A549 (cell line): ENCODE results near the gene KDM4B. TPM values are rescaled to one million over a fixed set of nuclear protein-coding genes. Genes with fewer than 3 reads are reported as not detected.
A peak's percentile ranks its signal among the peaks of the same experiment; 100 is the strongest.

Experiments
- ATAC-seq, 2 experiments: fragments of 200-7000 bp in 1 of 2; fragments of >200 bp in 1 of 2; cut with Nextera tagmentation in 1 of 2; cut with Tn5 transposase in 1 of 2; 3 replicates each; pipeline versions ENCODE4 v1.8.0 to v1.9.1; 2018 to 2020; ENCODE audit warnings: mild to moderate bottlenecking in 1 of 2, moderate library complexity in 1 of 2
- CTCF ChIA-PET: fragments of 300-600 bp; sonication (Branson Sonifier 250); formaldehyde crosslinking; extraction: SDS; loops from one replicate; lab custom pipeline; 2021; ENCODE audit warnings: antibody characterized with exemption, inconsistent platforms; lab: Yijun Ruan, JAX
- POLR2A ChIA-PET: fragments of 350-600 bp; formaldehyde crosslinking; extraction: SDS; loops from one replicate; lab custom pipeline; 2021; ENCODE audit warnings: antibody characterized with exemption, inconsistent platforms; lab: Yijun Ruan, JAX
- DNase-seq, 2 experiments: peaks; one replicate each; pipeline versions ENCODE4 v3.0.0 to v3.0.0-alpha.2; 2011 to 2016; ENCODE audit warnings: low read depth in 1 of 2, low spot score in 1 of 2
- FAIRE-seq: peaks from 2 replicates; lab custom pipeline; 2011; peaks lifted over from hg19 to GRCh38; lab: Jason Lieb, UNC
- H3K27ac ChIP-seq, 2 experiments: fragments of >200 bp; sonication (Bioruptor Twin); formaldehyde crosslinking; 3 replicates each; pipeline ENCODE4 v1.5.1; 2016 to 2017
- H3K4me1 ChIP-seq: fragments of >200 bp; sonication (Bioruptor Twin); formaldehyde crosslinking; 3 replicates; pipeline ENCODE4 v1.6.1; 2016
- H3K4me2 ChIP-seq: fragments of >200 bp; sonication (Bioruptor Twin); formaldehyde crosslinking; 3 replicates; pipeline ENCODE4 v1.6.1; 2016
- H3K4me3 ChIP-seq: fragments of >200 bp; sonication (Bioruptor Twin); formaldehyde crosslinking; 3 replicates; pipeline ENCODE4 v1.5.1; 2016
- H3K9me3 ChIP-seq: fragments of >200 bp; sonication (Bioruptor Twin); formaldehyde crosslinking; 3 replicates; pipeline ENCODE4 v1.6.1; 2016
- BHLHE40 ChIP-seq: IDR thresholded peaks from 2 replicates; pipeline ENCODE4 v1.6.1; 2012; ENCODE audit warnings: low read depth, low read length, inconsistent platforms
- EP300 ChIP-seq, 2 experiments: fragments of >200 bp; sonication (Bioruptor Twin); formaldehyde crosslinking; IDR thresholded peaks; 2 replicates in 1 of 2; 3 replicates in 1 of 2; pipeline ENCODE4 v1.6.1; 2016 to 2017
- FOSL2 ChIP-seq, 2 experiments: fragments of 450-650 bp in 1 of 2; fragments of >200 bp in 1 of 2; sonication (Bioruptor Twin) in 1 of 2; formaldehyde crosslinking; IDR thresholded peaks; 2 replicates each; pipeline versions ENCODE4 v1.5.0 to v1.6.1; 2016 to 2020; ENCODE audit warnings: mild to moderate bottlenecking in 1 of 2, moderate library complexity in 1 of 2
- HOXB13 ChIP-seq: fragments of 250-450 bp; sonication (Bioruptor Pico); IDR thresholded peaks from 2 replicates; pipeline ENCODE4 v1.5.0; 2020; ENCODE audit warnings: low read depth, mild to moderate bottlenecking, moderate library complexity
- JUN ChIP-seq, 2 experiments: fragments of >200 bp; sonication (Bioruptor Twin); formaldehyde crosslinking; IDR thresholded peaks; 2 replicates in 1 of 2; 3 replicates in 1 of 2; pipeline ENCODE4 v1.6.1; 2016 to 2017
- JUNB ChIP-seq: fragments of >200 bp; sonication (Bioruptor Twin); formaldehyde crosslinking; IDR thresholded peaks from 2 replicates; pipeline ENCODE4 v1.6.1; 2016
- MAZ ChIP-seq: fragments of 150-350 bp; IDR thresholded peaks from 2 replicates; pipeline ENCODE4 v1.6.1; 2014; ENCODE audit warnings: antibody characterized with exemption, low read depth, low read length, borderline replicate concordance
- NPAS2 ChIP-seq: fragments of 250-450 bp; sonication (Bioruptor Pico); IDR thresholded peaks from 2 replicates; pipeline ENCODE4 v1.8.0; 2022; ENCODE audit warnings: mild to moderate bottlenecking, moderate library complexity, borderline replicate concordance
- PHF8 ChIP-seq: fragments of 200-600 bp; sonication (generic); IDR thresholded peaks from 2 replicates; pipeline ENCODE4 v1.6.1; 2016; ENCODE audit warnings: low read depth, mild to moderate bottlenecking, antibody characterized with exemption, moderate library complexity, borderline replicate concordance
- POLR2A ChIP-seq: IDR thresholded peaks from 2 replicates; pipeline ENCODE4 v1.6.1; 2012; ENCODE audit warnings: mild to moderate bottlenecking, low read length
- RAD21 ChIP-seq, 2 experiments: fragments of >200 bp in 1 of 2; sonication (Bioruptor Twin) in 1 of 2; formaldehyde crosslinking in 1 of 2; IDR thresholded peaks in 1 of 2; conservative IDR thresholded peaks in 1 of 2; 2 replicates in 1 of 2; 3 replicates in 1 of 2; pipeline ENCODE4 v1.6.1; 2012 to 2018; ENCODE audit warnings: inconsistent platforms in 1 of 2
- RFX5 ChIP-seq: fragments of 450-650 bp; IDR thresholded peaks from 2 replicates; pipeline ENCODE4 v1.7.1; 2014; ENCODE audit warnings: antibody characterized with exemption, mild to moderate bottlenecking, moderate library complexity
- RNF2 ChIP-seq: fragments of 200-600 bp; sonication (generic); IDR thresholded peaks from 2 replicates; pipeline ENCODE4 v1.6.1; 2016; ENCODE audit warnings: low read depth, mild to moderate bottlenecking, antibody characterized with exemption, moderate library complexity, borderline replicate concordance
- SMC3 ChIP-seq: fragments of >200 bp; sonication (Bioruptor Twin); formaldehyde crosslinking; IDR thresholded peaks from 3 replicates; pipeline ENCODE4 v1.6.1; 2018; ENCODE audit warnings: inconsistent platforms
- SREBF2 ChIP-seq: fragments of 450-650 bp; IDR thresholded peaks from 2 replicates; pipeline ENCODE4 v1.6.1; 2014; ENCODE audit warnings: mild to moderate bottlenecking, moderate library complexity
- WGBS: methylation state at CpG from one replicate; pipeline ENCODE4 v1.1.6; 2017; ENCODE audit errors: missing lambda C conversion rate; 5-methylcytosine and 5-hydroxymethylcytosine counted together
- polyA plus RNA-seq, 4 experiments: library from polyadenylated mRNA; depleted of rRNA in 3 of 4; stranded (reverse); fragments of >200 nt; fragmentation: RNase III in 1 of 4; extraction: RNeasy Plus Mini Kit Qiagen cat#74134 plus additional on column Dnase treatment in 1 of 4; gene quantifications; 2 replicates in 3 of 4; 3 replicates in 1 of 4; pipeline ENCODE4 v1.2.3, GENCODE V29; 2011 to 2017
- TF ChIP-seq, protein P1 (sequence below): fragments of 250-450 bp; sonication (Bioruptor Pico); IDR thresholded peaks from 2 replicates; pipeline ENCODE4 v1.5.0; 2020; ENCODE audit warnings: low read depth, mild to moderate bottlenecking, moderate library complexity
- TF ChIP-seq, protein P2 (sequence below): fragments of 250-450 bp; sonication (Bioruptor Pico); IDR thresholded peaks from 2 replicates; pipeline ENCODE4 v1.5.0; 2021; ENCODE audit warnings: mild to moderate bottlenecking, moderate library complexity, borderline replicate concordance
- TF ChIP-seq, protein P3 (sequence below): IDR thresholded peaks from 2 replicates; pipeline ENCODE4 v1.6.1; 2012
- TF ChIP-seq, protein P4 (sequence below): fragments of >200 bp; sonication (Bioruptor Twin); formaldehyde crosslinking; IDR thresholded peaks from 3 replicates; pipeline ENCODE4 v1.5.1; 2016
- TF ChIP-seq, protein P5 (sequence below): fragments of 450-650 bp; IDR thresholded peaks from 2 replicates; pipeline ENCODE4 v1.6.1; 2014; ENCODE audit warnings: antibody characterized with exemption
- TF ChIP-seq, protein P6 (sequence below): fragments of >200 bp; sonication (Bioruptor Twin); formaldehyde crosslinking; IDR thresholded peaks from 3 replicates; pipeline ENCODE4 v1.6.1; 2016
- TF ChIP-seq, protein P7 (sequence below): IDR thresholded peaks from 2 replicates; pipeline ENCODE4 v1.6.1; 2012
- TF ChIP-seq, protein P8 (sequence below): IDR thresholded peaks from 2 replicates; pipeline ENCODE4 v1.6.1; 2012; ENCODE audit warnings: low read depth, borderline replicate concordance

Gene KDM4B
- polyA plus RNA-seq, 2 of the 4 experiments (the other 2 are of a cell fraction): 3.0 to 4.6 TPM

DNA sequence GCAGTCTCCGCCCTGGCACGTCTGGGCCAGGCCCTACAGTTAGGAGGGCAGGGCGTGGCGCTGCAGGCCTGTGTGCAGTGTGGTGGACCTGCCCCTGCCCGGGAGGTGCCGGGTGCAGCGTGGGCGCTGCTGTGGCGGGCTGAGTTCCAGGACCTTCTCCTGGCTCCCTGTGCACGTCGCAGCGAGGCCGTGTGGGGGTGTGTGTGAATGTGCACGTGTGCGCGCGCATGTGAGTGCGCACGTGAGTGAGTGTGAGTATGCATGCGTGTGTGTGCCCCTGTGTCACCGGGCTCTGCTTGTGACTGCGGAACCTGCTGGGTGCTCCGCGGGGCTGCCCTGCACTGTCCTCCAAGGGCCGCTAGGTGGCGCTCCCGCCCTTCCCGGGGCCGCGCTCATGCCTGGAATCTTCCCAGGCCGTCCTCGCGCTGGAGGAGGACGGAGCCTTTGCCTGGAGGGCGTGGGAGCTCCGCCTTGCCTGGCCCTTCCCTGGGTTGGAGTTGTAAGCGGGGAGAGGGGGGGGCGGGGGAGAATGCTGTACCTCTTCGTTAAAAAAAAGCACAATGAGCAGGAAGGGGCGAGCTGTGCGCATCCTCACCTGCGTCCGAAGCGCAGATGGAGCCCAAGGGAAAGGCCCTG, 79.3 kb downstream of the KDM4B start:
- peak overlapping the region; percentile 92 for H3K4me2 ChIP-seq
- peak; percentile 74 to 88 for ATAC-seq
- H3K27ac ChIP-seq: peak overlapping the region; percentile 94 to 98
- 0 out of 3 replicates have a peak overlapping the region, but pooled peaks have one; percentile 21 for H3K4me3 ChIP-seq
- 41% methylated on average over 6 of the region's 44 CpGs for WGBS
- peak; percentile 70 to 86 for DNase-seq
- TF ChIP-seq NPAS2 (CRISPR knock-in tag) (peak; percentile 84), MAZ (no peak), SMC3 (peak; percentile 76), FOSL2 (IDR thresholded peaks at IDR 0.05) (no peak), FOSL2 (CRISPR knock-in tag; IDR thresholded peaks at IDR 0.05) (no peak), EP300 (IDR thresholded peaks at IDR 0.05) (no peak), SREBF2 (no peak), PHF8 (no peak), HOXB13 (CRISPR knock-in tag) (peak; percentile 24; the same call in 1 of the 2 replicates), BHLHE40 (peak; percentile 89), RFX5 (no peak), POLR2A (no peak), JUNB (no peak), RNF2 (no peak), JUN (IDR thresholded peaks at IDR 0.05) (0 out of 5 replicates have a peak, but pooled peaks of 1 of the 2 experiments have one; percentile 11), RAD21 (conservative IDR thresholded peaks at IDR 0.05 in 1 of 2, IDR thresholded peaks at IDR 0.05 in 1 of 2) (peak; percentile 90 to 94)
- TF ChIP-seq, protein P1, sequence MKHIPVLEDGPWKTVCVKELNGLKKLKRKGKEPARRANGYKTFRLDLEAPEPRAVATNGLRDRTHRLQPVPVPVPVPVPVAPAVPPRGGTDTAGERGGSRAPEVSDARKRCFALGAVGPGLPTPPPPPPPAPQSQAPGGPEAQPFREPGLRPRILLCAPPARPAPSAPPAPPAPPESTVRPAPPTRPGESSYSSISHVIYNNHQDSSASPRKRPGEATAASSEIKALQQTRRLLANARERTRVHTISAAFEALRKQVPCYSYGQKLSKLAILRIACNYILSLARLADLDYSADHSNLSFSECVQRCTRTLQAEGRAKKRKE (CRISPR knock-in tag): 0 out of 2 replicates have a peak, but pooled peaks have one; percentile 20
- TF ChIP-seq, protein P2, sequence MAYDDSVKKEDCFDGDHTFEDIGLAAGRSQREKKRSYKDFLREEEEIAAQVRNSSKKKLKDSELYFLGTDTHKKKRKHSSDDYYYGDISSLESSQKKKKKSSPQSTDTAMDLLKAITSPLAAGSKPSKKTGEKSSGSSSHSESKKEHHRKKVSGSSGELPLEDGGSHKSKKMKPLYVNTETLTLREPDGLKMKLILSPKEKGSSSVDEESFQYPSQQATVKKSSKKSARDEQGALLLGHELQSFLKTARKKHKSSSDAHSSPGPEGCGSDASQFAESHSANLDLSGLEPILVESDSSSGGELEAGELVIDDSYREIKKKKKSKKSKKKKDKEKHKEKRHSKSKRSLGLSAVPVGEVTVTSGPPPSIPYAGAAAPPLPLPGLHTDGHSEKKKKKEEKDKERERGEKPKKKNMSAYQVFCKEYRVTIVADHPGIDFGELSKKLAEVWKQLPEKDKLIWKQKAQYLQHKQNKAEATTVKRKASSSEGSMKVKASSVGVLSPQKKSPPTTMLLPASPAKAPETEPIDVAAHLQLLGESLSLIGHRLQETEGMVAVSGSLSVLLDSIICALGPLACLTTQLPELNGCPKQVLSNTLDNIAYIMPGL (CRISPR knock-in tag): no peak
- TF ChIP-seq, protein P3, sequence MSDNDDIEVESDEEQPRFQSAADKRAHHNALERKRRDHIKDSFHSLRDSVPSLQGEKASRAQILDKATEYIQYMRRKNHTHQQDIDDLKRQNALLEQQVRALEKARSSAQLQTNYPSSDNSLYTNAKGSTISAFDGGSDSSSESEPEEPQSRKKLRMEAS: peak; percentile 82
- TF ChIP-seq, protein P4, sequence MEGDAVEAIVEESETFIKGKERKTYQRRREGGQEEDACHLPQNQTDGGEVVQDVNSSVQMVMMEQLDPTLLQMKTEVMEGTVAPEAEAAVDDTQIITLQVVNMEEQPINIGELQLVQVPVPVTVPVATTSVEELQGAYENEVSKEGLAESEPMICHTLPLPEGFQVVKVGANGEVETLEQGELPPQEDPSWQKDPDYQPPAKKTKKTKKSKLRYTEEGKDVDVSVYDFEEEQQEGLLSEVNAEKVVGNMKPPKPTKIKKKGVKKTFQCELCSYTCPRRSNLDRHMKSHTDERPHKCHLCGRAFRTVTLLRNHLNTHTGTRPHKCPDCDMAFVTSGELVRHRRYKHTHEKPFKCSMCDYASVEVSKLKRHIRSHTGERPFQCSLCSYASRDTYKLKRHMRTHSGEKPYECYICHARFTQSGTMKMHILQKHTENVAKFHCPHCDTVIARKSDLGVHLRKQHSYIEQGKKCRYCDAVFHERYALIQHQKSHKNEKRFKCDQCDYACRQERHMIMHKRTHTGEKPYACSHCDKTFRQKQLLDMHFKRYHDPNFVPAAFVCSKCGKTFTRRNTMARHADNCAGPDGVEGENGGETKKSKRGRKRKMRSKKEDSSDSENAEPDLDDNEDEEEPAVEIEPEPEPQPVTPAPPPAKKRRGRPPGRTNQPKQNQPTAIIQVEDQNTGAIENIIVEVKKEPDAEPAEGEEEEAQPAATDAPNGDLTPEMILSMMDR: peak; percentile 74
- TF ChIP-seq, protein P5, sequence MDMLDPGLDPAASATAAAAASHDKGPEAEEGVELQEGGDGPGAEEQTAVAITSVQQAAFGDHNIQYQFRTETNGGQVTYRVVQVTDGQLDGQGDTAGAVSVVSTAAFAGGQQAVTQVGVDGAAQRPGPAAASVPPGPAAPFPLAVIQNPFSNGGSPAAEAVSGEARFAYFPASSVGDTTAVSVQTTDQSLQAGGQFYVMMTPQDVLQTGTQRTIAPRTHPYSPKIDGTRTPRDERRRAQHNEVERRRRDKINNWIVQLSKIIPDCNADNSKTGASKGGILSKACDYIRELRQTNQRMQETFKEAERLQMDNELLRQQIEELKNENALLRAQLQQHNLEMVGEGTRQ: peak; percentile 52
- TF ChIP-seq, protein P6, sequence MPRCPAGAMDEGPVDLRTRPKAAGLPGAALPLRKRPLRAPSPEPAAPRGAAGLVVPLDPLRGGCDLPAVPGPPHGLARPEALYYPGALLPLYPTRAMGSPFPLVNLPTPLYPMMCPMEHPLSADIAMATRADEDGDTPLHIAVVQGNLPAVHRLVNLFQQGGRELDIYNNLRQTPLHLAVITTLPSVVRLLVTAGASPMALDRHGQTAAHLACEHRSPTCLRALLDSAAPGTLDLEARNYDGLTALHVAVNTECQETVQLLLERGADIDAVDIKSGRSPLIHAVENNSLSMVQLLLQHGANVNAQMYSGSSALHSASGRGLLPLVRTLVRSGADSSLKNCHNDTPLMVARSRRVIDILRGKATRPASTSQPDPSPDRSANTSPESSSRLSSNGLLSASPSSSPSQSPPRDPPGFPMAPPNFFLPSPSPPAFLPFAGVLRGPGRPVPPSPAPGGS: no peak
- TF ChIP-seq, protein P7, sequence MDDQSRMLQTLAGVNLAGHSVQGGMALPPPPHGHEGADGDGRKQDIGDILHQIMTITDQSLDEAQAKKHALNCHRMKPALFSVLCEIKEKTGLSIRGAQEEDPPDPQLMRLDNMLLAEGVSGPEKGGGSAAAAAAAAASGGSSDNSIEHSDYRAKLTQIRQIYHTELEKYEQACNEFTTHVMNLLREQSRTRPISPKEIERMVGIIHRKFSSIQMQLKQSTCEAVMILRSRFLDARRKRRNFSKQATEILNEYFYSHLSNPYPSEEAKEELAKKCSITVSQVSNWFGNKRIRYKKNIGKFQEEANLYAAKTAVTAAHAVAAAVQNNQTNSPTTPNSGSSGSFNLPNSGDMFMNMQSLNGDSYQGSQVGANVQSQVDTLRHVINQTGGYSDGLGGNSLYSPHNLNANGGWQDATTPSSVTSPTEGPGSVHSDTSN: no peak
- TF ChIP-seq, protein P8, sequence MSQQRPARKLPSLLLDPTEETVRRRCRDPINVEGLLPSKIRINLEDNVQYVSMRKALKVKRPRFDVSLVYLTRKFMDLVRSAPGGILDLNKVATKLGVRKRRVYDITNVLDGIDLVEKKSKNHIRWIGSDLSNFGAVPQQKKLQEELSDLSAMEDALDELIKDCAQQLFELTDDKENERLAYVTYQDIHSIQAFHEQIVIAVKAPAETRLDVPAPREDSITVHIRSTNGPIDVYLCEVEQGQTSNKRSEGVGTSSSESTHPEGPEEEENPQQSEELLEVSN: peak; percentile 23; the same call in 1 of the 2 replicates
- no peaks in the 10 kb centered on the region for H3K9me3 ChIP-seq
- ChIA-PET CTCF (interaction anchor here (0.6 to 4.0 kb wide), 54 partner anchors 9 to 675 kb away, joined by 3 to 22 read pairs (median 3); partner anchors contain the start of gene PTPRS), POLR2A (interaction anchor here (0.7 kb wide), 1 partner anchor 285 kb away, joined by 3 read pairs; no protein-coding TSS in a partner anchor)
- H3K4me1 ChIP-seq: peaks cover 50% of the 10 kb centered on the region
- FAIRE-seq: no peak
